ENCODE results near the gene TAS1R3.

TAS1R3 gene

DNA sequence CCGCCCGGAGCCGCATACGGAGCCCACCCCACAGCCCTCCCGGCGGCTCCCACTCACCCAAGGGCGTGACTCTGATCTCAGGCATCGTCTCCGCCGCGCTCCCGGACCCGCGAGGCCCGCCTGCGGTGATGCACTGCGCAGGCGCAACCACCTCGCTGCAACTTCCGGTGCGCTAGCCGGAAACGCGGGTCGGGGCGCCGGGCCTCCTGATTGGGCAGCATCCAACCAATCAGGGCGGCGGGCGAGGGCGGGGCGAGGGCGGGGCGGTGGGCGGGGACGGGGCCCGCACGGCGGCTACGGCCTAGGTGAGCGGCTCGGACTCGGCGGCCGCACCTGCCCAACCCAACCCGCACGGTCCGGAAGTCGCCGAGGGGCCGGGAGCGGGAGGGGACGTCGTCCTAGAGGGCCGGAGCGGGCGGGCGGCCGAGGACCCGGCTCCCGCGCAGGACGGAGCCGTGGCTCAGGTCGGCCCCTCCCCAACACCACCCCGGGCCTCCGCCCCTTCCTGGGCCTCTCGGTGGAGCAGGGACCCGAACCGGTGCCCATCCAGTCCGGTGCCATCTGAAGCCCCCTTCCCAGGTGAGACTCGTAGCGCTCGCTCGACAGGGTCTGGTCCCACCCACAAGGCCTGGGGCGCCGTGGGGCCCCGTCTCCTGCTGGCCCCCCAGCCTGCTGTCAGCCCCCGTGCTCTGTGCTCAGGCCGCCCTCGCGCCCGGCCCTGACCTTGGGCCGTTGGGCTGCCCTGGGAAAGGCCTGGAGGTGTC, 6.4 kb upstream of the TAS1R3 start, which contains the start of the genes CPTP and INTS11:
CPTP (plus strand) TSS at position 279 of the 764 bp plus-strand sequence. CDS start 2,109 bp downstream, outside the sequence.
INTS11 (minus strand) TSS at position 137 of the 764 bp plus-strand sequence; CDS start at position 85, 52 bp downstream.
- peak within 1 kb of the TSS; percentile 97 for H3K27ac ChIP-seq
- TF ChIP-seq, protein P1, sequence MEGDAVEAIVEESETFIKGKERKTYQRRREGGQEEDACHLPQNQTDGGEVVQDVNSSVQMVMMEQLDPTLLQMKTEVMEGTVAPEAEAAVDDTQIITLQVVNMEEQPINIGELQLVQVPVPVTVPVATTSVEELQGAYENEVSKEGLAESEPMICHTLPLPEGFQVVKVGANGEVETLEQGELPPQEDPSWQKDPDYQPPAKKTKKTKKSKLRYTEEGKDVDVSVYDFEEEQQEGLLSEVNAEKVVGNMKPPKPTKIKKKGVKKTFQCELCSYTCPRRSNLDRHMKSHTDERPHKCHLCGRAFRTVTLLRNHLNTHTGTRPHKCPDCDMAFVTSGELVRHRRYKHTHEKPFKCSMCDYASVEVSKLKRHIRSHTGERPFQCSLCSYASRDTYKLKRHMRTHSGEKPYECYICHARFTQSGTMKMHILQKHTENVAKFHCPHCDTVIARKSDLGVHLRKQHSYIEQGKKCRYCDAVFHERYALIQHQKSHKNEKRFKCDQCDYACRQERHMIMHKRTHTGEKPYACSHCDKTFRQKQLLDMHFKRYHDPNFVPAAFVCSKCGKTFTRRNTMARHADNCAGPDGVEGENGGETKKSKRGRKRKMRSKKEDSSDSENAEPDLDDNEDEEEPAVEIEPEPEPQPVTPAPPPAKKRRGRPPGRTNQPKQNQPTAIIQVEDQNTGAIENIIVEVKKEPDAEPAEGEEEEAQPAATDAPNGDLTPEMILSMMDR (conservative IDR thresholded peaks at IDR 0.05) = no peak

- TF ChIP-seq, protein P1 (conservative IDR thresholded peaks at IDR 0.05) = no peak
- peak overlapping the region; percentile 97 for H3K27ac ChIP-seq
These were observed 5.6 kb upstream of the TAS1R3 start for GRCh38 chr1:1325288-1326074.

- peak overlapping the region; percentile 97 for H3K27ac ChIP-seq
- TF ChIP-seq, protein P1 (conservative IDR thresholded peaks at IDR 0.05) = no peak
These were observed 4.9 kb upstream of the TAS1R3 start for GRCh38 chr1:1326075-1326605.

DNA sequence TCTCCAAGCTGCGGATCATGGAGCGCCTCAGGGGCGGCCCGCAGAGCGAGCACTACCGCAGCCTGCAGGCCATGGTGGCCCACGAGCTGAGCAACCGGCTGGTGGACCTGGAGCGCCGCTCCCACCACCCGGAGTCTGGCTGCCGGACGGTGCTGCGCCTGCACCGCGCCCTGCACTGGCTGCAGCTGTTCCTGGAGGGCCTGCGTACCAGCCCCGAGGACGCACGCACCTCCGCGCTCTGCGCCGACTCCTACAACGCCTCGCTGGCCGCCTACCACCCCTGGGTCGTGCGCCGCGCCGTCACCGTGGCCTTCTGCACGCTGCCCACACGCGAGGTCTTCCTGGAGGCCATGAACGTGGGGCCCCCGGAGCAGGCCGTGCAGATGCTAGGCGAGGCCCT, 3.8 kb upstream of the TAS1R3 start:
- peak overlapping the region; percentile 97; the same call in 1 of the 2 replicates for H3K27ac ChIP-seq
- TF ChIP-seq, protein P1 (conservative IDR thresholded peaks at IDR 0.05) = no peak

DNA sequence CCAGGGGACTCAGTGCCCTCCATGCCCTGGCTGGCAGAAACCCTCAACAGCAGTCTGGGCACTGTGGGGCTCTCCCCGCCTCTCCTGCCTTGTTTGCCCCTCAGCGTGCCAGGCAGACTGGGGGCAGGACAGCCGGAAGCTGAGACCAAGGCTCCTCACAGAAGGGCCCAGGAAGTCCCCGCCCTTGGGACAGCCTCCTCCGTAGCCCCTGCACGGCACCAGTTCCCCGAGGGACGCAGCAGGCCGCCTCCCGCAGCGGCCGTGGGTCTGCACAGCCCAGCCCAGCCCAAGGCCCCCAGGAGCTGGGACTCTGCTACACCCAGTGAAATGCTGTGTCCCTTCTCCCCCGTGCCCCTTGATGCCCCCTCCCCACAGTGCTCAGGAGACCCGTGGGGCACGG, 2.8 kb upstream of the TAS1R3 start:
- peak overlapping the region; percentile 9; the same call in 1 of the 2 replicates for H3K27ac ChIP-seq
- TF ChIP-seq, protein P1 (conservative IDR thresholded peaks at IDR 0.05) = no peak

DNA sequence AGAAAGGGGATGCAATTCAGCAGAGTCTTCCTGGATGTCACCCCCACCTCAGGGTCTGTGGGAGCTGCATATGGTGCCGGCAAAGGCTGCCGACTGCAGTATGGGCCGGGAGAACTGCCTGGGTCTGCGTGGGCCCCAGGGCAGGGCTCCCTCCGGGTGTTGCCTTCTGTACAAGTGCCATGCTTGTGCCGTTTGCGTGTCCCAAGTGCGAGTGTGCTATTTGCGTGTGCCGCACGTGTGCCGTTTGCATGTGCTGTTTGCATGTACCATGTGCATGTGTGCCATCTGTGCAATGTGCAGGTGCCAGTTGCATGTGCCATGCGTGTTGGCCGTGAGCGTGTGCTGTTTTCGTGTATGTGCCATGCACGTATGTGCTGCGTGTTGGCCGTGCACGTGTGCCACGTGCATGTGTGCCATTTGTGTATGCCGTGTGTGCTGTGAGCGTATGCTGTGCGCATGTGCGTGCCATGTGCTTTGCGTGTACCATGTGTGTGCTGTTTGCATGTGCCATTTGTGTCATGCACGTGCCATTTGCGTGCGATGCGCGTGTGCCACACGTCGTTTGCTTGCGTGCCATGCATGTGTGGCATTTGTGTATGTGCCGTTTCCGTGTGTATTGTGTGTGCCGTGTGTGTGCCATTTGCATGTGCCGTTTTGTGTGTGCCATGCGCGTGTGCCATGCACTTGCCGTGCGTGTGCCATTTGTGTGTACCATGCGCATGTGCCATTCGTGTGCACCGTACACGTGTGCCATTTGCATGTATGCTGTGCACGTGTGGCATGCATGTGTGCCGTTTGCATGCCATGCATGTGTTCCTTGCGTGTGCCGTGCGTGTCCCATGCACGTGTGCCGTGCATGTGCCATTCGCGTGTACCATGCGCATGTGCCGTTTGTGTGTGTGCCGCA, 1.5 kb upstream of the TAS1R3 start:
- TF ChIP-seq, protein P1 (conservative IDR thresholded peaks at IDR 0.05) = no peak
- H3K27ac ChIP-seq = no peak overlapping the region

Measured in VCaP (cell line).